HEK293T (cell line): ENCODE measurements around the gene FBXW5.

ENCODE experiments used
- BHLHE40 ChIP-seq: fragments of 450-650 bp; IDR thresholded peaks from 2 replicates; pipeline ENCODE4 v1.6.1; 2016; ENCODE audit warnings: mild to moderate bottlenecking, moderate library complexity, borderline replicate concordance
- ELF4 ChIP-seq: fragments of 450-650 bp; IDR thresholded peaks from 2 replicates; pipeline ENCODE4 v1.6.1; 2017; ENCODE audit warnings: antibody characterized with exemption
- FOXA1 ChIP-seq: fragments of 450-650 bp; IDR thresholded peaks from 2 replicates; pipeline ENCODE4 v1.6.1; 2016; ENCODE audit warnings: mild to moderate bottlenecking
- FOXM1 ChIP-seq: fragments of 450-650 bp; IDR thresholded peaks from 2 replicates; pipeline ENCODE4 v1.6.1; 2017; ENCODE audit warnings: mild to moderate bottlenecking, borderline replicate concordance
- SP1 ChIP-seq: fragments of 450-650 bp; IDR thresholded peaks from 2 replicates; pipeline ENCODE4 v1.6.1; 2017

DNA sequence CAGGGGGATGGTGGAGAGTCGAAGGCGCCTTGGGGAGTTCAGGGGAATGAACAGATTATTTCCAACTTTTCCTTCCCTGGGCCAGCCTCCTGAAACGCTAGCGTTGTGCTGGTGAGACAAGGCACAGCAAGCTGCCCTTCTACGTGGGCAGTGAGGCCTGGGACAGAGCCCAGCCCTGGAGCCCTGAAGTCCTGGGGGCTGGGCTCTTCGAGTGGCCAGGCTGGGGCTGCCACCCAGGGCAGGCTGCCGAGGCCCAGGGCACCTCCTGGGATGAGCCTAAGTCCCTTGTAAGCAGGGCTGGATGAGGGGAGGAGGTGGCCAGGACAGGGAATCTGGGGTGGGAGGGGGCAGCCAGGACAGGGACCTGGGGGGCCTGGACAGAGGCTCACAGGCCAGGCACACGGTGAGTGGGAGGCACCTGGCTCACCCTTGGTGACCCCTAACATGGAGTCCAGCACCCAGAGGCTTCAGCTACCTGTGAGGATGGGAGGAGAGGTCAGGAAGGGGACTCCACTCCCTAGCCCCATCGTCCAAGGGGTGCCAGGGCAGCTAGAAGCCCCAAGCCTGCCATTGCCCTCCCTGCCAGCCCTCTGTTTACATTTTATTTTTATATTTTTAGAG is 6.2 kb upstream of the FBXW5 start:
- no peak for TF ChIP-seq SP1
- TF ChIP-seq ELF4: no peak
- no peak for TF ChIP-seq FOXA1
- TF ChIP-seq BHLHE40: no peak
- no peak for TF ChIP-seq FOXM1
